Nasal cavity respiratory epithelium epithelial cell of viscerocranial mucosa (primary cell): Measurements from ENCODE around the gene YWHAG. TPM values are rescaled to one million over a fixed set of nuclear protein-coding genes. Genes with fewer than 3 reads are reported as not detected.

Experiments used
- total RNA-seq: library from RNA; depleted of rRNA; stranded (reverse); fragments of >200 nt; gene quantifications from 2 replicates; pipeline ENCODE4 v1.2.3, GENCODE V29; 2014

The YWHAG gene
- 149 and 260 TPM in 2 replicates for total RNA-seq

GRCh38 chr7:76358481-76359110, at the start of gene YWHAG:
Gene YWHAG, minus strand, starts transcription at chr7:76358991. Its CDS starts 183 bp downstream, at chr7:76358808.

GRCh38 chr7:76302347-76303201, 56.2 kb downstream of the YWHAG start, which contains the start of gene HSPB1:
Gene HSPB1, plus strand, starts transcription at chr7:76302673. Its CDS starts 40 bp downstream, at chr7:76302713.

Other genes with a start within 250 kb of the YWHAG start
- 0.34 and 2.1 TPM in 2 replicates for gene SRRM3, start 157.1 kb downstream of the YWHAG start, total RNA-seq
- 91.9 and 557 TPM in 2 replicates for gene HSPB1, start 56.3 kb downstream of the YWHAG start, total RNA-seq
- 1.0 and 17.3 TPM in 2 replicates for gene SSC4D, start 50.7 kb upstream of the YWHAG start, total RNA-seq
- gene ZP3, start 66.0 kb upstream of the YWHAG start, total RNA-seq: 19.1 and 19.4 TPM in 2 replicates
- gene DTX2, start 102.7 kb upstream of the YWHAG start, total RNA-seq: 14.4 and 32.6 TPM in 2 replicates
- 1.4 and 6.7 TPM in 2 replicates for gene UPK3B, start 151.6 kb upstream of the YWHAG start, total RNA-seq
- gene SPDYE16, start 184.3 kb upstream of the YWHAG start, total RNA-seq: not detected in 2 replicates